ENCODE results near the gene TRAM2. TPM values are rescaled to one million over a fixed set of nuclear protein-coding genes. Genes with fewer than 3 reads are reported as not detected.

TRAM2 gene
- polyA plus RNA-seq, 2 donors: 1.0 to 1.8 TPM

DNA sequence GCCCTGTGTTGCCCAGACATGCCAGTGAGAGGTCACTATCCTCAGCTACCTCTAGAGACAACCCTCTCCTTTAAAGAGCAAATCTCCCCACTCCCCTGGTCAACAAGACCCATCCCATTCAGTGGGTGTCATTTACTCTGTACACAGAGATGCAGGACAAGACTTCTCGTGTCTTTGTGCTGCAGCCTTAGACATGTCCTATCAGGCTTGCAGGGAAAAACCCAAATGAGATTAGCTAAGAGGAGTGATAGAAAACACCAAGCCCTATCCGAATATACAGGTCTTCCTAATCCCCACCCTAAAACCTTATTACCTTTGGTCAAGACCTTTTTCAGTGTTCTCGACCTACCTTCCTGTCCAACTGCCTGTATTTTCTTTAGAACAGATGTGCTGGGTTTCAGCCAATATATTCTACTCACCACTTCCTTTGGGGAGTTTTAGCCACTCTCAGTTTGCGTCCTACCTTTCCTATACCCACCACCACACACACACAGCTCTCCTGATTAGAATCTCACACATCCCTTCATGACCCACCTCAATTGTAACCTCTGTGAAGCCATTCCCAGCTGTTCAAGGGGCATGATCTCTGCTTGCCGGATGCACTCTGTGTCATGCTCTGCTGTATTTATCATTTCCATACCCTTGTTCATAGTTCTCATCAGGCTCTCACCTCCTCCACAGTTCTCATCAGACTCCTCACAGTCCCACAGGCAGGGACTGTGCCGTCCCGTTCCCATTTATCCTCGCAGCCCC lies 39.7 kb downstream of the TRAM2 start:
- Histone ChIP-seq H3K9me3 (ENCODE audit: control insufficient read depth in 2 of 2, insufficient read depth in 1 of 2, low read depth in 1 of 2, low read length in 1 of 2) (no peaks in the 10 kb centered on the region), H3K36me3 (ENCODE audit: control insufficient read depth in 2 of 2, insufficient read depth in 2 of 2, low read length in 1 of 2) (peaks cover 0 to 3% of the 10 kb centered on the region in 2 donors), H3K27ac (ENCODE audit: low read depth in 2 of 2, low read length in 1 of 2) (no peak overlapping the region), H3K27me3 (ENCODE audit: control insufficient read depth in 1 of 2, insufficient read depth in 2 of 2, low read length in 2 of 2) (no peaks in the 10 kb centered on the region), H3K4me3 (ENCODE audit: low read depth in 1 of 2, low read length in 2 of 2) (no peak overlapping the region), H3K4me1 (ENCODE audit: control insufficient read depth in 2 of 2, insufficient read depth in 2 of 2, low read length in 1 of 2) (peaks cover 3 to 17% of the 10 kb centered on the region in 2 donors)
- WGBS, 2 donors: 61 to 70% methylated on average over 8 of the region's 8 CpGs

- no peaks in the 10 kb centered on the region for H3K9me3 ChIP-seq (ENCODE audit: control insufficient read depth in 2 of 2, insufficient read depth in 1 of 2, low read depth in 1 of 2, low read length in 1 of 2)
- WGBS, 2 donors: 89 to 93% methylated on average over 6 of the region's 6 CpGs
- H3K4me1 ChIP-seq (ENCODE audit: control insufficient read depth in 2 of 2, insufficient read depth in 2 of 2, low read length in 1 of 2): peaks cover 3 to 17% of the 10 kb centered on the region in 2 donors
- peaks cover 0 to 3% of the 10 kb centered on the region in 2 donors for H3K36me3 ChIP-seq (ENCODE audit: control insufficient read depth in 2 of 2, insufficient read depth in 2 of 2, low read length in 1 of 2)
- H3K27me3 ChIP-seq (ENCODE audit: control insufficient read depth in 1 of 2, insufficient read depth in 2 of 2, low read length in 2 of 2): no peaks in the 10 kb centered on the region
- H3K27ac ChIP-seq (ENCODE audit: low read depth in 2 of 2, low read length in 1 of 2): no peak overlapping the region
- H3K4me3 ChIP-seq (ENCODE audit: low read depth in 1 of 2, low read length in 2 of 2): no peak overlapping the region
Measured at GRCh38 chr6:52536424-52536916, 40.4 kb downstream of the TRAM2 start.

DNA sequence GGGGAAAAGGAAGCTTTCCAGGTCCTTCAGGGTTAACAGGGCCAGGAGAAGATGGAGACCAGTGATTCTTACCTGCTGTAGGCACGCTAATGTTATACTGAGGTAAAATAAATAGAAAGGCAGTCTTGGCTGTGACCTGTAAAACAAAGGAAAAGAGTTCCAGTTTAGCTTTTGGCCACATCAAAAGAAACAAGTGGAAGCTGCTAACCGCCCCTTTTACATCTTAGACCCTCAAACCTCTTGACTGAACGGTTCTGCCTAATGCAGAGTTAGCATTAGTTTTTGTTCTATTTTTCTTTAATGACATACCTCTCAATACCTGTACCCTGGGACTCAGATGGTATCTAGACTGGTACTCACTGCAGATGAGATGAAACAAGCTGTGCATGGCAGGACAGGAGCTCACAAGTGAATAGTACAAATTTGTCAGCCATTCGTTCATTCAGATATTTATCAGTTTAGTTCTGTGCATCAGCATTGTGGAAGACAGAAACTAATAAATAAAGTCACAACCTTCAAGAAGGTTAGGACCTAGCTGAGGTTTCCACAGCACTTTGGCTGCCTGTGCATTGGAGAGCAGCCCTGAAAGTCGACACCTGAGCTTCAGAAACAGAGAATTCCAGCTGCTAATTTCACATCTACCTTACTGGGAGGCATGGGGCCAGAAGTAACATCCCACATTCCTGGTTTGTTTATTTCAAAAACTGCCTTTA lies 41.0 kb downstream of the TRAM2 start:
- no peaks in the 10 kb centered on the region for H3K9me3 ChIP-seq (ENCODE audit: control insufficient read depth in 2 of 2, insufficient read depth in 1 of 2, low read depth in 1 of 2, low read length in 1 of 2)
- no peaks in the 10 kb centered on the region for H3K27me3 ChIP-seq (ENCODE audit: control insufficient read depth in 1 of 2, insufficient read depth in 2 of 2, low read length in 2 of 2)
- H3K4me1 ChIP-seq (ENCODE audit: control insufficient read depth in 2 of 2, insufficient read depth in 2 of 2, low read length in 1 of 2): peaks cover 3 to 17% of the 10 kb centered on the region in 2 donors
- H3K27ac ChIP-seq (ENCODE audit: low read depth in 2 of 2, low read length in 1 of 2): no peak overlapping the region
- 81 to 82% methylated on average over 5 of the region's 5 CpGs for WGBS, 2 donors
- H3K4me3 ChIP-seq (ENCODE audit: low read depth in 1 of 2, low read length in 2 of 2): no peak overlapping the region
- H3K36me3 ChIP-seq (ENCODE audit: control insufficient read depth in 2 of 2, insufficient read depth in 2 of 2, low read length in 1 of 2): peaks cover 0 to 3% of the 10 kb centered on the region in 2 donors

GRCh38 chr6:52534966-52535390 lies 41.9 kb downstream of the TRAM2 start:
- no peak overlapping the region for H3K27ac ChIP-seq (ENCODE audit: low read depth in 2 of 2, low read length in 1 of 2)
- WGBS, 2 donors: 77 to 79% methylated on average over 3 of the region's 3 CpGs
- H3K4me3 ChIP-seq (ENCODE audit: low read depth in 1 of 2, low read length in 2 of 2): no peak overlapping the region
- H3K36me3 ChIP-seq (ENCODE audit: control insufficient read depth in 2 of 2, insufficient read depth in 2 of 2, low read length in 1 of 2): peaks cover 0 to 3% of the 10 kb centered on the region in 2 donors
- H3K27me3 ChIP-seq (ENCODE audit: control insufficient read depth in 1 of 2, insufficient read depth in 2 of 2, low read length in 2 of 2): no peaks in the 10 kb centered on the region
- peaks cover 3 to 17% of the 10 kb centered on the region in 2 donors for H3K4me1 ChIP-seq (ENCODE audit: control insufficient read depth in 2 of 2, insufficient read depth in 2 of 2, low read length in 1 of 2)
- no peaks in the 10 kb centered on the region for H3K9me3 ChIP-seq (ENCODE audit: control insufficient read depth in 2 of 2, insufficient read depth in 1 of 2, low read depth in 1 of 2, low read length in 1 of 2)

DNA sequence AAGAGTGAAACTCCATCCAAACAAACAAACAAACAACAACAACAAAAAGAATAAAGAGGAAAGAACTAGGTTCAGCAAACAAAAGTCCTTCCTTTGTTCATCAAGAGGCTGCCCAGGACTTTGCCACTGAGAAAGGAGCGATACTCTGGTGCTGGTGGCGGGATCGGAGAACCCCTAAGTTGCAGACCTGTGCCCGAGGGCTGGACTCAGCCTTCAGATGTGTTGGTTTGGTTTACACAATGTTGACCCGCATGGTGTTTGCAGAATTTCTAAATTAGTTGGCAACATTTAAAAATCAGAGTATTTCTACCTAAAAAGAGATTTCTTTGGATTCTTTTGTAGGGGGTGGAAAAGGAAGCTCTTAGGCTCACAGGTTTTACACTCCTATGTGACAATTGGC lies 42.5 kb downstream of the TRAM2 start:
- H3K9me3 ChIP-seq (ENCODE audit: control insufficient read depth in 2 of 2, insufficient read depth in 1 of 2, low read depth in 1 of 2, low read length in 1 of 2): no peaks in the 10 kb centered on the region
- H3K4me3 ChIP-seq (ENCODE audit: low read depth in 1 of 2, low read length in 2 of 2): no peak overlapping the region
- no peak overlapping the region for H3K27ac ChIP-seq (ENCODE audit: low read depth in 2 of 2, low read length in 1 of 2)
- peaks cover under 1 to 3% of the 10 kb centered on the region in 2 donors for H3K36me3 ChIP-seq (ENCODE audit: control insufficient read depth in 2 of 2, insufficient read depth in 2 of 2, low read length in 1 of 2)
- peaks cover 3 to 17% of the 10 kb centered on the region in 2 donors for H3K4me1 ChIP-seq (ENCODE audit: control insufficient read depth in 2 of 2, insufficient read depth in 2 of 2, low read length in 1 of 2)
- no peaks in the 10 kb centered on the region for H3K27me3 ChIP-seq (ENCODE audit: control insufficient read depth in 1 of 2, insufficient read depth in 2 of 2, low read length in 2 of 2)
- 98 to 99% methylated on average over 5 of the region's 5 CpGs for WGBS, 2 donors

GRCh38 chr6:52533491-52533890 lies 43.4 kb downstream of the TRAM2 start:
- H3K36me3 ChIP-seq (ENCODE audit: control insufficient read depth in 2 of 2, insufficient read depth in 2 of 2, low read length in 1 of 2): peaks cover 2 to 3% of the 10 kb centered on the region in 2 donors
- H3K4me3 ChIP-seq (ENCODE audit: low read depth in 1 of 2, low read length in 2 of 2): no peak overlapping the region
- peaks cover 3 to 17% of the 10 kb centered on the region in 2 donors for H3K4me1 ChIP-seq (ENCODE audit: control insufficient read depth in 2 of 2, insufficient read depth in 2 of 2, low read length in 1 of 2)
- WGBS, 2 donors: 89 to 98% methylated on average over 2 of the region's 2 CpGs
- no peaks in the 10 kb centered on the region for H3K27me3 ChIP-seq (ENCODE audit: control insufficient read depth in 1 of 2, insufficient read depth in 2 of 2, low read length in 2 of 2)
- no peaks in the 10 kb centered on the region for H3K9me3 ChIP-seq (ENCODE audit: control insufficient read depth in 2 of 2, insufficient read depth in 1 of 2, low read depth in 1 of 2, low read length in 1 of 2)
- H3K27ac ChIP-seq (ENCODE audit: low read depth in 2 of 2, low read length in 1 of 2): no peak overlapping the region

GRCh38 chr6:52532457-52532856 lies 44.4 kb downstream of the TRAM2 start:
- Histone ChIP-seq H3K4me3 (ENCODE audit: low read depth in 1 of 2, low read length in 2 of 2) (no peak overlapping the region), H3K27me3 (ENCODE audit: control insufficient read depth in 1 of 2, insufficient read depth in 2 of 2, low read length in 2 of 2) (no peaks in the 10 kb centered on the region), H3K27ac (ENCODE audit: low read depth in 2 of 2, low read length in 1 of 2) (no peak overlapping the region), H3K4me1 (ENCODE audit: control insufficient read depth in 2 of 2, insufficient read depth in 2 of 2, low read length in 1 of 2) (peaks cover 0 to 8% of the 10 kb centered on the region in 2 donors), H3K9me3 (ENCODE audit: control insufficient read depth in 2 of 2, insufficient read depth in 1 of 2, low read depth in 1 of 2, low read length in 1 of 2) (no peaks in the 10 kb centered on the region), H3K36me3 (ENCODE audit: control insufficient read depth in 2 of 2, insufficient read depth in 2 of 2, low read length in 1 of 2) (peaks cover 2 to 3% of the 10 kb centered on the region in 2 donors)
- WGBS, 2 donors: 86 to 92% methylated on average over 2 of the region's 2 CpGs

- 93 to 100% methylated on average over 1 of the region's 1 CpG for WGBS, 2 donors
- no peaks in the 10 kb centered on the region for H3K27me3 ChIP-seq (ENCODE audit: control insufficient read depth in 1 of 2, insufficient read depth in 2 of 2, low read length in 2 of 2)
- H3K36me3 ChIP-seq (ENCODE audit: control insufficient read depth in 2 of 2, insufficient read depth in 2 of 2, low read length in 1 of 2): peaks cover 2 to 3% of the 10 kb centered on the region in 2 donors
- H3K4me1 ChIP-seq (ENCODE audit: control insufficient read depth in 2 of 2, insufficient read depth in 2 of 2, low read length in 1 of 2): peaks cover 0 to 3% of the 10 kb centered on the region in 2 donors
- H3K9me3 ChIP-seq (ENCODE audit: control insufficient read depth in 2 of 2, insufficient read depth in 1 of 2, low read depth in 1 of 2, low read length in 1 of 2): no peaks in the 10 kb centered on the region
- no peak overlapping the region for H3K27ac ChIP-seq (ENCODE audit: low read depth in 2 of 2, low read length in 1 of 2)
- H3K4me3 ChIP-seq (ENCODE audit: low read depth in 1 of 2, low read length in 2 of 2): no peak overlapping the region
Measured at GRCh38 chr6:52531834-52532233, 45.0 kb downstream of the TRAM2 start.

DNA sequence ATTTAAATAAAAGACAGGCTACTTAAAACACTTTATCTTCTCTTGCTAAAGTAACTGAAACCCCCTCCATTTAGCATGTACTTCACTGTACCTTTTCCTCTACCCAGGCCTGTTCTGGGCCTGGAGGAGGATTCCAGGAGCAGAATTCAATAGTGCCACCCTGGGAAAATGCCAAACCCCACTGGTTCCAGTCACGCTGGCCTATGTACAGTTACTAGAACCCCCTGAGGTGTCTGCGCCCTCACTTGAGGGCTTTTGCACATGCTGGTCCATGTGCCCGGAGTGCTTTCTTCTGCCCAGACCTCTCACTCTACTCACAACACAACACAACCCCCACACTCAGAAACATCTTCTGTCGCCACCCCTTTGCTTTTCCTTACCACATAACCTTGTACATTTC lies 45.5 kb downstream of the TRAM2 start:
- peaks cover 2 to 3% of the 10 kb centered on the region in 2 donors for H3K36me3 ChIP-seq (ENCODE audit: control insufficient read depth in 2 of 2, insufficient read depth in 2 of 2, low read length in 1 of 2)

More for the DNA sequence above, 45.5 kb downstream of the TRAM2 start:
- no peaks in the 10 kb centered on the region for H3K27me3 ChIP-seq (ENCODE audit: control insufficient read depth in 1 of 2, insufficient read depth in 2 of 2, low read length in 2 of 2)
- H3K4me1 ChIP-seq (ENCODE audit: control insufficient read depth in 2 of 2, insufficient read depth in 2 of 2, low read length in 1 of 2): no peaks in the 10 kb centered on the region
- 93 to 94% methylated on average over 4 of the region's 4 CpGs for WGBS, 2 donors
- H3K4me3 ChIP-seq (ENCODE audit: low read depth in 1 of 2, low read length in 2 of 2): no peak overlapping the region
- no peak overlapping the region for H3K27ac ChIP-seq (ENCODE audit: low read depth in 2 of 2, low read length in 1 of 2)
- no peaks in the 10 kb centered on the region for H3K9me3 ChIP-seq (ENCODE audit: control insufficient read depth in 2 of 2, insufficient read depth in 1 of 2, low read depth in 1 of 2, low read length in 1 of 2)
